GM19043 (cell line): ENCODE results near the gene MAN1C1.

Experiments
- ATAC-seq: cut with Tn5 transposase; IDR thresholded peaks from one replicate; pipeline ENCODE4 v1.9.1; 2021; ENCODE audit warnings: low read depth; ENCODE audit not compliant: unreplicated experiment

Gene MAN1C1

GRCh38 chr1:25771221-25772114 lies 154.9 kb downstream of the MAN1C1 start:
- no peak for ATAC-seq

DNA sequence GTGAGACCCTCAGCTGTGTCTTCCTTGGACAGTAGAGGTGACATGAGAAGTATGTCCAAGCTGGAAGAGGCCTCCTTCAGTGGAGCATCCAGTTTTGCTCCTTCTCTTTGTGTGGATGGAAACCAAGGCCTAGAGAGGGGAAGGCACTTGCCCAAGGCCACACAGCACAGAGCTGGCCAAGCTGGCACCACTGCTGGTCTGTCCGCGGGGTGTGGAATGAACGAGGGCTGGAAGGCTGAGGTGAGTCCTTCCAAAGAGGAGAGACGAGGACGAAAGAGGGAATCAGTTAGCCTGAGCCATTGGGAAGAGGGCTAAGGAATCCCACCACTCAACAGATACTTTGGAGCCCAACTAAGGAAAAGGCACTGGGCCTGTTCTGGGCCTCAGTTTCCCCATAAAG lies 155.6 kb downstream of the MAN1C1 start:
- ATAC-seq, result no peak

GRCh38 chr1:25772692-25773245 lies 156.2 kb downstream of the MAN1C1 start:
- ATAC-seq, result no peak

GRCh38 chr1:25773441-25774125 lies 157.0 kb downstream of the MAN1C1 start:
- no peak for ATAC-seq

DNA sequence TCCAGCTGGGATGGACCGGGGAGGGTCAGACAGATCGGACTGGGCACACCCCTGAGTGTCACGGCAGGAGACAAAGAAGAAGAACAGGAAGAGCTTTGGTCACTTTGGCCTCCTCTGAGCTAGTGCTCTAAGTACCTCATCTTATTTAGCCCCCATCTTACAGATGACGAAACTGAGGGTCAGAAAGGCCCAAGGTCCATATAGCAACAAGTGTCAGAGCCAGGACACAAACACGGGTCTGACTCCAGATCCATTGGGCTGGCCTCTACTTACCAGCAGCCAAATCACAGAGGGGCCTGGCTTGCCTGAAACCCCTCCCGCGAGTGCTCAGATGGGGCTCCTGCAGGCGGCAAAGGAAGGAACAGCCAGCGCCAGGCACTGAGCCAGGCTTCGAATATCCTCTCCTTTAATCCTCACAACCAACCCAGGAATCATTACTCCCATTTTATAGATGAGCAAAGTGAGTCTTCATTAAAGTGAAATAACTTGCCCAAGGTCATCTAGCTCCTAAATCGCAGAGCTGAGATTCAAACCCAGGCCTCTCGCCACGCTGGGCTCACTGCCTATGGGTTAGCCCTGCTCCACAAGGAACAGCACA lies 157.7 kb downstream of the MAN1C1 start:
- ATAC-seq, result no peak

DNA sequence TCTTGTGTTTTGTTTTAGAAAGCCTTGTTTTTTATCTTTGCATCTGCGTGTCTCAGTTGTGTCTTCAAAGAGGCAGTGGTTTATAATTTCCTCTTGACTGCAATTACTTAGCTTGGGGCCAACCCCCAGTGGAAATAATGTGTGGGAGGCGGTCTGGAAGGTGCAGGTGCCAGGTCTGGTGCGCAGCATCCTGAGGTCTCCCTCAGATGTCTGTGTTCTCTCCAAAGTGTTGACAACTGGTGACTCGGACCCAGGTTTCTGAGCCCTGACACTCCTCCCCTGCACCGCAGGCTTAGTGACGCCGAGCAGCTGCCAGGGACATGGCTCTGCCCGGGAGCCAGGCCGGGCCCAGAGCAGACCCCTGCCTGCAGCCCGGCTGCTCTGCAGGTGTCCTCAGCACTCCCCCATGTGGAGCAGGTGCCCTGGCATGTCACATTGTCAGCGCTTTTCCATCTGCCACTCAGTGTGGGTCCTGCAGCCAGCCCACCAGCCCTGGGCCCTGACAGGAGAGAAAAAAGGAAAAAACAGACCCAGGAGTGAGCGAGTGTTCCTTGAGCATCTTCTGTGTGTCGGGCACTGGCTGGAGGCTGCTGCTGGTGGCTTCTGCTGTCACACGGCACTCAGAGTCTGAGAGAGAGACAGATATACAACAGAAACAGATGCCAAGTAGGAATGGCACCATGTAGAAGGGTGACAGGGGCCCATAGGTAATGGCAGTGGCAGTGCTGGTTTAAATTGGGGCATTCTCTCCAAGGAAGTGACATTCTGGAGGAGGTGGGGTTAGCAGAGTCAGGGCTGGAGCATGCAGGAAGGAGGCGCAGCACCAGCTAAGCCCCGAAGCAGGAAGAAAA lies 158.6 kb downstream of the MAN1C1 start:
- no peak for ATAC-seq

- no peak for ATAC-seq
Observed at GRCh38 chr1:25779388-25779787, 162.8 kb downstream of the MAN1C1 start.

GRCh38 chr1:25779894-25780293 lies 163.3 kb downstream of the MAN1C1 start:
- no peak for ATAC-seq

DNA sequence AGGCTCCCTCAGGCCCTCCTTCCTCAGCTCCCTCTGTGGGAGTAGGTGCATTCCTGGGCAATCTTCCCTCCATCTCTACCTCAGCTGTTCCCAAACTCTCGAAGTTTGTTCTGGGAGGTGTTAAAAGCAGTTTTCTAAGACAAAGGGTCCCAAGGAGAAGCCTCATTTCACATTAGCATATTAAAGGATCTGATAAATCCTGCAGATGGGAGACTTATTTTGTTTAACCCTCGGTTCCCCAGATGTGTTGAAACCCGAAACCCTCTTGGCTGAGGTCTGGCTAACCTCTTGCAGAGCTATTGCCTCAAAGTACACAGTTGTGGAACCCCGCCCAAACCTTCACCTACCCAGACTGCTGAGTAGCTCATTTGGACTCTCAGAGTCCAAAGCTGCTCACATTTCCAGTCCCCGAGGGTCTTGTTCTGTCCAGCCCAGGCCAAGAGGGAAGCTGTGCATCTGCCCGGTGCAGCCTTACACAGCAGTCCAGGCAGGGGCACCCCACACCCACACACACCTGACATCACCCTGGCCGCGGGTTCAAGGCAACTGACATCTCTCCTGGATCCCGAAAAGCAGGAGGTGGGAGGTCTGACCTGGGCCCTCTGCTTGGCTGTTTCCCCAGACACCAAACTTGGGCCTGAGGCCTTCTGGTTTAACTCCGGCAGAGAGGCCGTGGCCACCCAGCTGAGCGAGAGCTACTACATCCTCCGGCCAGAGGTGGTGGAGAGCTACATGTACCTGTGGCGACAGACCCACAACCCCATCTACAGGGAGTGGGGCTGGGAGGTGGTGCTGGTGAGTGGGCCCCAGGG lies 163.9 kb downstream of the MAN1C1 start:
- no peak for ATAC-seq

- ATAC-seq, result no peak
Observed at GRCh38 chr1:25781130-25781433, 164.5 kb downstream of the MAN1C1 start.

GRCh38 chr1:25782608-25783201 lies 166.1 kb downstream of the MAN1C1 start:
- no peak for ATAC-seq

GRCh38 chr1:25784575-25785051 lies 168.0 kb downstream of the MAN1C1 start:
- no peak for ATAC-seq

- no peak for ATAC-seq
Observed at GRCh38 chr1:25785333-25786067, 168.9 kb downstream of the MAN1C1 start.

- ATAC-seq, result no peak
Observed at GRCh38 chr1:25786887-25787759, 170.5 kb downstream of the MAN1C1 start.

DNA sequence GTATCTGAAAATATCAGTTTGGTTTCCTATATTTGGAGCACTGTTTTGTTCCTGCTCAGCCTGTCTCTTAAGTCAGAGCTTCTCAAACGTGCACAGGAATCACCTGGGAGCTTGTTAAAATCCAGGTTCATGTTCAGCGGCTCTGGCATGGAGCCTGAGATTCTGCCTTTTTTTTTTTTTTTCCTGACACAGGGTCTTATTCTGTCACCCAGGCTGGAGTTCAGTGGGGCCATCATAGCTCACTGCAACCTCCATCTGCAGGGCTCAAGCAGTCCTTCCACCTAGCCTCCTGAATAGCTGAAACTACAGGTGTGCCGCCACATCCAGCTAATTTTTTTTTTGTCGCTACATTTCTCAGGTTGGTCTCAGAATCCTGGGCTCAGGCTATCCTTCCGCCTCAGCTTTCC lies 171.2 kb downstream of the MAN1C1 start:
- no peak for ATAC-seq

GRCh38 chr1:25790472-25790871 lies 173.9 kb downstream of the MAN1C1 start:
- ATAC-seq, result no peak

GRCh38 chr1:25792115-25792514 lies 175.5 kb downstream of the MAN1C1 start:
- ATAC-seq, result no peak
